Esophagus muscularis mucosa (tissue), 4 donors: ENCODE results near the gene TEKT1. TPM values are rescaled to one million over a fixed set of nuclear protein-coding genes. Genes with fewer than 3 reads are reported as not detected.

Experiments
- DNase-seq: peaks from one replicate; pipeline ENCODE4 v3.0.0-alpha.2; 2017; ENCODE audit errors: extremely low spot score
- H3K27ac ChIP-seq, 4 donors: fragments of 200-600 bp; sonication (generic); replicated peaks in 1 of 4; 1 replicate in 3 of 4; 2 replicates in 1 of 4; pipeline ENCODE4 v1.5.1; 2016 to 2019; ENCODE audit warnings: mild to moderate bottlenecking in 1 of 4
- H3K27me3 ChIP-seq, 4 donors: fragments of 200-600 bp; sonication (generic); one replicate each; pipeline versions ENCODE4 v1.5.1 to v1.6.0; 2016 to 2019
- H3K36me3 ChIP-seq, 4 donors: fragments of 200-600 bp; sonication (generic); one replicate each; pipeline ENCODE4 v1.5.1; 2016 to 2019
- H3K4me1 ChIP-seq, 4 donors: fragments of 200-600 bp; sonication (generic); one replicate each; pipeline ENCODE4 v1.5.1; 2016 to 2019
- H3K4me3 ChIP-seq, 4 donors: fragments of 200-600 bp; sonication (generic); 1 replicate in 2 of 4; 2 replicates in 2 of 4; pipeline ENCODE4 v1.5.1; 2016 to 2019; ENCODE audit warnings: mild to moderate bottlenecking in 4 of 4, moderate library complexity in 1 of 4
- H3K9me3 ChIP-seq, 4 donors: fragments of 200-600 bp; sonication (generic); 1 replicate in 3 of 4; 2 replicates in 1 of 4; pipeline ENCODE4 v1.5.1; 2016 to 2019
- EP300 ChIP-seq: sonication (generic); formaldehyde crosslinking; IDR thresholded peaks from one replicate; pipeline ENCODE4 v1.6.1; 2017; ENCODE audit warnings: antibody characterized with exemption
- POLR2A ChIP-seq: fragments of 450-650 bp; IDR thresholded peaks from one replicate; pipeline ENCODE4 v1.6.1; 2017; ENCODE audit warnings: antibody characterized with exemption, moderate library complexity, mild to moderate bottlenecking, low read depth
- POLR2AphosphoS5 ChIP-seq, 2 donors: sonication (generic); formaldehyde crosslinking; IDR thresholded peaks; one replicate each; pipeline ENCODE4 v1.6.1; 2017; ENCODE audit warnings: antibody characterized with exemption in 2 of 2
- WGBS: methylation state at CpG from one replicate; pipeline ENCODE4 v1.1.5; 2018; 5-methylcytosine and 5-hydroxymethylcytosine counted together
- intact Hi-C: fragments of 100-400 bp; cut with DNase I; formaldehyde crosslinking; loops from one replicate; pipeline ENCODE4 v1.15.1; 2023
- total RNA-seq, 4 donors: library from RNA; depleted of rRNA; stranded (reverse); fragments of >200 nt; gene quantifications; one replicate each; pipeline versions ENCODE4 v1.1.0 to v1.2.1, GENCODE V29; 2016
- TF ChIP-seq, protein P1 (sequence below), 3 experiments: fragments of 200-600 bp in 2 of 3; fragments of 450-650 bp in 1 of 3; sonication (generic) in 2 of 3; IDR thresholded peaks; one replicate each; pipeline ENCODE4 v1.5.1; 2017 to 2019; ENCODE audit warnings: antibody characterized with exemption in 3 of 3, mild to moderate bottlenecking in 2 of 3, moderate library complexity in 1 of 3

The TEKT1 gene
- total RNA-seq, 4 donors from 2014 or later: not detected

DNA sequence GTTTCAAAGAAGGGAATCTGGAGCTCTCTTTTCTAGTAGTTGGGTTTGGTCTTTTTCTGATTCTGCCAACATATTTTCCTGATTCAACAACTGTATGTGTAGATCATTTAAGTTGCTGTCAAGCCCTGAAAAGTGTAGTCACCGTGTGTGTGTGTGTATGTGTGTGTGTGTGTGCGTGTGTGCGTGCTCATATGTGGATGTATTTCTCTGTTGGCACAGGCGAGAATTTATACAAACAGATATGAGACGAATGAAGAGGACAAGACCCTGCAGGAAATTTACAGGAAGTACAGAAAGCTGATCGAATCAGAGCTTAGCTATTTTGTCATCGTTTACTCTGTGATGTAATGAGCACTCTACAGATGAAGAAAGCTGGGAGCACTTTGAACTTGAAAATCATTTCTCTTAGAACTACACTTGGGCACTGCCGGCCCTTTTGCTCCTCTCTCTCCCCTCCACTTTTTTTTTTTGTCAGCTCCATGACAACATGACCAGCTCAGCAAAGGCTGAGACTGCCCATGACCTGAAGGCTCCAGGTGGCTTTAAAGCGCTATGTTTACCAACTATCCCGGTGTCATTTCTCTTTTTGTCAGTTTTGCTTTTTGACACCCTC lies 44.3 kb downstream of the TEKT1 start:
- Histone ChIP-seq H3K4me3 (no peak overlapping the region), H3K27me3 (peaks cover 0 to 23% (median 0%) of the 10 kb centered on the region in 4 donors), H3K9me3 (peaks cover 0 to 15% (median 3%) of the 10 kb centered on the region in 4 donors), H3K27ac (no peak overlapping the region), H3K36me3 (no peaks in the 10 kb centered on the region), H3K4me1 (no peaks in the 10 kb centered on the region)
- WGBS: 46% methylated on average over 10 of the region's 10 CpGs
- intact Hi-C loops: no loop called here
- TF ChIP-seq POLR2A (no peak), POLR2AphosphoS5 (IDR thresholded peaks at IDR 0.05) (no peak), EP300 (no peak)
- TF ChIP-seq, protein P1, sequence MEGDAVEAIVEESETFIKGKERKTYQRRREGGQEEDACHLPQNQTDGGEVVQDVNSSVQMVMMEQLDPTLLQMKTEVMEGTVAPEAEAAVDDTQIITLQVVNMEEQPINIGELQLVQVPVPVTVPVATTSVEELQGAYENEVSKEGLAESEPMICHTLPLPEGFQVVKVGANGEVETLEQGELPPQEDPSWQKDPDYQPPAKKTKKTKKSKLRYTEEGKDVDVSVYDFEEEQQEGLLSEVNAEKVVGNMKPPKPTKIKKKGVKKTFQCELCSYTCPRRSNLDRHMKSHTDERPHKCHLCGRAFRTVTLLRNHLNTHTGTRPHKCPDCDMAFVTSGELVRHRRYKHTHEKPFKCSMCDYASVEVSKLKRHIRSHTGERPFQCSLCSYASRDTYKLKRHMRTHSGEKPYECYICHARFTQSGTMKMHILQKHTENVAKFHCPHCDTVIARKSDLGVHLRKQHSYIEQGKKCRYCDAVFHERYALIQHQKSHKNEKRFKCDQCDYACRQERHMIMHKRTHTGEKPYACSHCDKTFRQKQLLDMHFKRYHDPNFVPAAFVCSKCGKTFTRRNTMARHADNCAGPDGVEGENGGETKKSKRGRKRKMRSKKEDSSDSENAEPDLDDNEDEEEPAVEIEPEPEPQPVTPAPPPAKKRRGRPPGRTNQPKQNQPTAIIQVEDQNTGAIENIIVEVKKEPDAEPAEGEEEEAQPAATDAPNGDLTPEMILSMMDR (IDR thresholded peaks at IDR 0.05): no peak
- no peak for DNase-seq

DNA sequence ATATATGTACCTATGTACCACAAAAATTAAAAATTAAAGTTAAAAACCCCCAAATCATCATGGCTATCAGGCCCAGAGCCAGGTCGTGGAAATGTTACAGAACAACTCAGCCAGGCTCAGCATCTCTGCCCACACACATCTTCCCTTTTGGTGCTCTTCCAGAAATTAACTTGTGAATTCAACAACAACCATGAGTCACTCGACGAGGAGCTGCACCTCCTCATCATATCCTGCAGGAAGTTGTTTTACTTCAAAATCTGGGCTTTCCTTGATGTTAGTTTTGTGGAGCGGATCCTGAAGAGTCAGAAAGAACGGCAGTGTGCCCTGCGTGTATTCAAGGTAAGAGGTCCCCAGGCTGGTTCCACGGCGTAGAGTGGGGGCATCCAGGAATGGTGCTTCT lies 44.9 kb downstream of the TEKT1 start:
- Histone ChIP-seq H3K27me3 (peaks cover 0 to 18% (median 0%) of the 10 kb centered on the region in 4 donors), H3K4me3 (no peak overlapping the region), H3K27ac (no peak overlapping the region), H3K4me1 (no peaks in the 10 kb centered on the region), H3K9me3 (peaks cover 0 to 15% (median 3%) of the 10 kb centered on the region in 4 donors), H3K36me3 (no peaks in the 10 kb centered on the region)
- intact Hi-C loops: no loop called here
- WGBS: 70% methylated on average over 8 of the region's 8 CpGs
- no peak for TF ChIP-seq POLR2A
- no peak for TF ChIP-seq POLR2AphosphoS5 (IDR thresholded peaks at IDR 0.05)
- TF ChIP-seq, protein P1 (IDR thresholded peaks at IDR 0.05): no peak
- no peak for TF ChIP-seq EP300
- no peak for DNase-seq

DNA sequence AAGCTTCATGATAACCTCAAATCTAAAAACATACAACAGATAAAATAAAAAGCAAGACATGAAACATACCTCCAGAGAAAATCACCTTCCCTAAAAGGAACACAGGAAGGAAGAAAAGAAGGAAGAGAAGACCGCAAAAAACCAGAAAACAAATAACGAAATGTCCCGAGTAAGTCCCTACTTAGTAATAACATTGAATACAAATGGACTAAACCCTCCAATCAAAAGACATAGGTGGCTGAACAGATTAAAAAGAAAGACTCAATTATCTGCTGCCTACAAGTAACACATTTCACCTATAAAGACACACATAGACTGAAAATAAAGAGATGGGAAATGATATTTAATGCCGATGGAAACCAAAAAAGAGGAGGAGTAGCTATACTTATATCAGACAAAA lies 49.3 kb downstream of the TEKT1 start:
- intact Hi-C loops: no loop called here
- Histone ChIP-seq H3K9me3 (peaks cover 0 to 15% (median 3%) of the 10 kb centered on the region in 4 donors), H3K4me1 (no peaks in the 10 kb centered on the region), H3K4me3 (no peak overlapping the region), H3K36me3 (no peaks in the 10 kb centered on the region), H3K27ac (no peak overlapping the region), H3K27me3 (peaks cover 0 to 35% (median 3%) of the 10 kb centered on the region in 4 donors)
- no peak for DNase-seq
- TF ChIP-seq EP300: no peak
- TF ChIP-seq, protein P1 (IDR thresholded peaks at IDR 0.05): no peak
- TF ChIP-seq POLR2A: no peak
- no peak for TF ChIP-seq POLR2AphosphoS5 (IDR thresholded peaks at IDR 0.05)
- 87% methylated on average over 4 of the region's 4 CpGs for WGBS

DNA sequence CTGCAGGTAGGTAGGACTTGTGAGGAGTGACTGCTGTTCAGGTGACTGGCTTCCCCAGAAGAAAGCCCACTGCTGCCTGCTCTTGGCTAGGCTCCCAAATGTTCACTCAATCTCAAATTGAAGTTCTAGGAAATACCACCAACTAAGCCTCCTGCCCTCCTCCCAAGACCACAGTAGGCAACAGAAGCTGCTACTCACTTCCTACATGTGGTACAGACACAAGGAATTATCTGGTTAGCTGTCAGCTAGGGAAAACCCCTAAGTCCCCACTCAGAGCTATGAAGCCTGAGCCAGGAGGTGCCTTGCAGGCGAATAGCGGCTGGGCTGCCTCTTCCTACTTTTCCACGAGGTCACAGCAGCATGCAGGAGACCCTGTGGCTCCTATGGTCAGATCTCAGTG lies 50.6 kb downstream of the TEKT1 start:
- Histone ChIP-seq H3K27ac (no peak overlapping the region), H3K4me1 (peaks cover 0 to 5% (median 4%) of the 10 kb centered on the region in 4 donors), H3K9me3 (peaks cover 0 to 19% (median 3%) of the 10 kb centered on the region in 4 donors), H3K27me3 (peaks cover 0 to 45% (median 3%) of the 10 kb centered on the region in 4 donors), H3K36me3 (no peaks in the 10 kb centered on the region), H3K4me3 (no peak overlapping the region)
- DNase-seq: peak; percentile 74
- intact Hi-C loops: no loop called here
- TF ChIP-seq POLR2A: no peak
- TF ChIP-seq POLR2AphosphoS5 (IDR thresholded peaks at IDR 0.05): no peak
- no peak for TF ChIP-seq EP300
- TF ChIP-seq, protein P1 (IDR thresholded peaks at IDR 0.05): no peak
- 57% methylated on average over 3 of the region's 3 CpGs for WGBS
